HAP-1 (cell line): ENCODE measurements around the gene PTPRT.

ENCODE experiments used
- DNase-seq, 2 experiments: peaks; one replicate each; pipeline ENCODE4 v3.0.0-alpha.2; 2016 to 2020; ENCODE audit warnings: low spot score in 2 of 2
- H3K27me3 ChIP-seq: fragments of 250-450 bp; sonication (Bioruptor Pico); 2 replicates; pipeline ENCODE4 v1.5.1; 2020; ENCODE audit warnings: low read depth, mild to moderate bottlenecking, moderate library complexity
- H3K36me3 ChIP-seq: fragments of 250-450 bp; sonication (Bioruptor Pico); replicated peaks from 2 replicates; pipeline ENCODE4 v1.5.1; 2020; ENCODE audit warnings: mild to moderate bottlenecking
- H3K4me1 ChIP-seq: fragments of 250-450 bp; sonication (Bioruptor Pico); 2 replicates; pipeline ENCODE4 v1.5.1; 2020; ENCODE audit warnings: mild to moderate bottlenecking
- H3K4me3 ChIP-seq: fragments of 250-450 bp; sonication (Bioruptor Pico); 2 replicates; pipeline ENCODE4 v1.5.1; 2020; ENCODE audit warnings: mild to moderate bottlenecking, moderate library complexity
- H3K9me3 ChIP-seq: fragments of 250-450 bp; sonication (Bioruptor Pico); 2 replicates; pipeline ENCODE4 v1.5.1; 2020; ENCODE audit warnings: mild to moderate bottlenecking, moderate library complexity
- in situ Hi-C: fragments of 300-500 bp; cut with MboI; formaldehyde crosslinking; loops from 3 replicates; pipeline ENCODE4 v1.14.3; 2020; ENCODE audit warnings: low sequenced_read_pairs, inconsistent platforms, mixed read lengths

PTPRT gene

GRCh38 chr20:42183147-42183546 lies 1006.6 kb downstream of the PTPRT start:
- Histone ChIP-seq H3K9me3 (no peaks in the 10 kb centered on the region), H3K27me3 (no peaks in the 10 kb centered on the region), H3K4me3 (no peak overlapping the region), H3K36me3 (no peaks in the 10 kb centered on the region), H3K4me1 (no peaks in the 10 kb centered on the region)
- in situ Hi-C loops = no loop called here
- DNase-seq = no peak

- no peaks in the 10 kb centered on the region for H3K9me3 ChIP-seq
- H3K36me3 ChIP-seq = no peaks in the 10 kb centered on the region
- in situ Hi-C loops = no loop called here
- no peaks in the 10 kb centered on the region for H3K4me1 ChIP-seq
- DNase-seq = no peak
- no peak overlapping the region for H3K4me3 ChIP-seq
- H3K27me3 ChIP-seq = no peaks in the 10 kb centered on the region
Observed at GRCh38 chr20:42181064-42181463, 1008.6 kb downstream of the PTPRT start.

DNA sequence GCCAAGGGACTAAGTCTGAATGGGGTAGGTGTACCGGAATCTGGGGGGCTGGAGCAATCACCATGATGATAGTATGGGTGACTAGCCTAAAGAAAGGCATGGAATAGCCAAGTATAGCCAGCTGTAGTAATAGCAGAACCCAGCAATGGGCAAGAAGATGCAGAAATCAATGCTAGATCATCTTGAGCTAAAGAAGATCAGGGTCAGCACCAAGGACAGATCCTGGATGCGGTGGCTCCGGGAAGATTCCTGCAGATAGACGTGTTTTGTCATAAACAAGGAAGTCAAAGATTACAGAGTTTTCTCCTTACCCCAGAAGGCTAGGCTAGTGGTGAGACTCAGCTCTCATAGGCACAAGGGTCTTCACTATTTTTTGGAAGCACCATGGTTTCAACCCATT lies 1009.9 kb downstream of the PTPRT start:
- Histone ChIP-seq H3K27me3 (no peaks in the 10 kb centered on the region), H3K4me1 (no peaks in the 10 kb centered on the region), H3K4me3 (no peak overlapping the region), H3K9me3 (no peaks in the 10 kb centered on the region), H3K36me3 (no peaks in the 10 kb centered on the region)
- in situ Hi-C loops = no loop called here
- DNase-seq = no peak

DNA sequence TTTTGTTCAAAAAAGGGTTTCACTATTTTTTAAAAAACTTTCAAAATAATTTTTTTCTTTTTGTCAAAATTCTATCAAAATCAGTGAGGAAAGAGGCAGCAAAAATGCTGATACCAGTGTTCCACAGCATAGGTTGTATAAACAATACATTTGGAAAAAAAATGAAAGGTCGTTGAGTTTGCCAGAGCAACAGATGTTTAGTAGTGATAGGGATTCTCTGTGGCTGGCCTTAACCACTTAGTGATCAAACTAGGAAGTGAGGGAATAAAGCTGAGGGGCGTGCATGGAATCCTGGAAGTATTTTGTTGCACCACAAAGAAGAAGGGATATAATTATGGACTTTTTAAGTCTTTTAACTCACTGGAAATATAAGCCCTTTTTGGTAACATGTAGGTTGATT lies 1016.3 kb downstream of the PTPRT start:
- no peaks in the 10 kb centered on the region for H3K27me3 ChIP-seq
- H3K36me3 ChIP-seq = no peaks in the 10 kb centered on the region
- in situ Hi-C loops = no loop called here
- H3K9me3 ChIP-seq = no peaks in the 10 kb centered on the region
- H3K4me1 ChIP-seq = no peaks in the 10 kb centered on the region
- no peak for DNase-seq
- H3K4me3 ChIP-seq = no peak overlapping the region

- Histone ChIP-seq H3K4me3 (no peak overlapping the region), H3K36me3 (no peaks in the 10 kb centered on the region), H3K9me3 (no peaks in the 10 kb centered on the region; the same call in 1 of the 2 replicates), H3K27me3 (no peaks in the 10 kb centered on the region), H3K4me1 (no peaks in the 10 kb centered on the region)
- in situ Hi-C loops = no loop called here
- DNase-seq = no peak
Observed at GRCh38 chr20:42164121-42164890, 1025.4 kb downstream of the PTPRT start.

GRCh38 chr20:42161228-42161829 lies 1028.4 kb downstream of the PTPRT start:
- DNase-seq = no peak
- no peaks in the 10 kb centered on the region; the same call in 1 of the 2 replicates for H3K9me3 ChIP-seq
- no peaks in the 10 kb centered on the region for H3K4me1 ChIP-seq
- no peaks in the 10 kb centered on the region for H3K36me3 ChIP-seq
- H3K27me3 ChIP-seq = no peaks in the 10 kb centered on the region
- H3K4me3 ChIP-seq = no peak overlapping the region
- in situ Hi-C loops = no loop called here

DNA sequence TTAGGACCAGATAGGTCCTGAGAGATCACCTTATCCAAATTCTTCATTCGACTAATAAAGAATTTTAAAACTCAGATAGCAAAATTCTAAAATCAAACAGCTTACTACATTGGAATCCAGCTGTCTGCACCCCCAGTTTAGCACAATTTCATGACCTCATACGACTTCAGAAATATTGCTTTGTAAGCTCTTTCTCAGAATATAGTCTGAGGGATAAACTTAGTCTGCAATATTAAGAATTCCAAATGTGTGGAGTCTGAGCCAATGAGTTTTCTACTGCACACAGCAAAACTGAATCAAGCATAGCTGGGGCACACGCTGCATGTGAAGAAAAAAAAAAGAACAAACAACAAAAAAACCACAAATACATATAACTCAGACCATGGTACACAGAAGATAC lies 1029.9 kb downstream of the PTPRT start:
- DNase-seq = no peak
- no peaks in the 10 kb centered on the region for H3K36me3 ChIP-seq
- in situ Hi-C loops = no loop called here
- no peaks in the 10 kb centered on the region for H3K27me3 ChIP-seq
- H3K4me1 ChIP-seq = no peaks in the 10 kb centered on the region
- H3K4me3 ChIP-seq = no peak overlapping the region
- no peaks in the 10 kb centered on the region for H3K9me3 ChIP-seq

DNA sequence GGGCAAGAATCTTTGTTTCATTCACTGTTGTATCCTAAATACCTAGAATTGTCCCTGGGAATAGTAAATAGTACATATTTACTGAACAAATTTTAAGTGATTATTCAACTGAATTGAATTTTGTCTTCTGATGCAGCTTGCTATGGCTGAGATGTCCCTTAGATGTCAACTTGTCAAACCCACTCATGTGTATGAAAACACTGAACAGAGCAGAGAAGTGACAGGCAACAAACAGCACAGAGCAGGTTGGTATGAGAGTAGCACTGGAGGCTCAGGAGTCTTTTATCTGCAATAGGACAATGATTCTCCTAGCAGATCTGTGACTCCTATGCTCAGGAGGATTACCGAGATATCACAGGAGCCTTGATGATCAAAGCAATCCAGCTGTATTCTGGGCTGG lies 1031.4 kb downstream of the PTPRT start:
- no peaks in the 10 kb centered on the region for H3K36me3 ChIP-seq
- H3K9me3 ChIP-seq = no peaks in the 10 kb centered on the region
- H3K4me1 ChIP-seq = no peaks in the 10 kb centered on the region
- no peak for DNase-seq
- H3K4me3 ChIP-seq = no peak overlapping the region
- no peaks in the 10 kb centered on the region for H3K27me3 ChIP-seq
- in situ Hi-C loops = no loop called here

GRCh38 chr20:42155586-42155985 lies 1034.1 kb downstream of the PTPRT start:
- in situ Hi-C loops = no loop called here

DNA sequence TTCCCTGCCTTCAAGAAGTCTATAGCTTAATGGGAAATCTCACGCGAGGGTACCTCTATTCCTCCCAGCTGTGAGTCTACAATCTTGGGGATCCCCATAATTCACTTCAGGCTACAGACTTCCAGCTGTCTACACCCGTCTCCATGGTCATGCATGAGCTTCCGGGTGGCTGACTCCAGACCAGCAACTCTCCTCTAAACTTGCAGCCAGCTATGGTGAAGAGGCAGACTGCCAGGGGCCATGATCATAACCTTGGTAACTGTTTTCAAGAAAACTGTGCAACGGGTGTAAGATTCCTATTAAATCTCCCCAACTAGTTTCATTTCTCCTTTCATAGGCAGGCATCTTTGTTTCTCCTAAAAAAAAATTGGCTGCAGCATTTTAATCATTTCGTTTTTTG lies 1037.1 kb downstream of the PTPRT start:
- no peaks in the 10 kb centered on the region for H3K9me3 ChIP-seq
- H3K36me3 ChIP-seq = no peaks in the 10 kb centered on the region
- no peak overlapping the region for H3K4me3 ChIP-seq
- in situ Hi-C loops = no loop called here
- no peaks in the 10 kb centered on the region for H3K4me1 ChIP-seq
- DNase-seq = no peak
- H3K27me3 ChIP-seq = no peaks in the 10 kb centered on the region

More at GRCh38 chr20:42155586-42155985, 1034.1 kb downstream of the PTPRT start:
- Histone ChIP-seq H3K9me3 (no peaks in the 10 kb centered on the region), H3K27me3 (no peaks in the 10 kb centered on the region), H3K4me3 (no peak overlapping the region), H3K4me1 (no peaks in the 10 kb centered on the region), H3K36me3 (no peaks in the 10 kb centered on the region)
- DNase-seq = no peak

DNA sequence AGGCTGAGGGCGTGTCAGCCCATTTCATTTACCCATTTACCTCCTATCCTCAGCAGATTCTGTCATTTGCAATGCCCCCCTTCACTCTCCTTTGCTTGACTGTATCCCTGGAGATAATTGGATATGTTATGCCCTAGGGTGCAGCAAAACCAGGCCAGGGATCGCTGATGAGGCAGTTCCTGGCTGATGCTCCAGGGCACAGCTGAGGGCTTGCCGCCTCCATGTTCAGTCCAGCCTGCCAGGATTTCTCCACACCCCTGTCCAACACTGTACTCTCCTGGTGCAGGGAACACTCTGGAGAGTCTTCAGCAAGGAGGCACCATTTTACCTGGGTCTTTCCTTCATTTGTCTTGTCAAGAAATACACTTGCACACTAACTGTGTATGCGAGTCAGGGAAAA lies 1039.5 kb downstream of the PTPRT start:
- no peaks in the 10 kb centered on the region for H3K27me3 ChIP-seq
- no peak for DNase-seq
- no peaks in the 10 kb centered on the region for H3K9me3 ChIP-seq
- in situ Hi-C loops = no loop called here
- no peaks in the 10 kb centered on the region for H3K4me1 ChIP-seq
- no peak overlapping the region for H3K4me3 ChIP-seq
- no peaks in the 10 kb centered on the region for H3K36me3 ChIP-seq

- no peaks in the 10 kb centered on the region for H3K27me3 ChIP-seq
- H3K4me1 ChIP-seq = no peaks in the 10 kb centered on the region
- in situ Hi-C loops = no loop called here
- no peak for DNase-seq
- no peaks in the 10 kb centered on the region for H3K9me3 ChIP-seq
- no peak overlapping the region for H3K4me3 ChIP-seq
- no peaks in the 10 kb centered on the region for H3K36me3 ChIP-seq
Observed at GRCh38 chr20:42138729-42139128, 1051.0 kb downstream of the PTPRT start.

DNA sequence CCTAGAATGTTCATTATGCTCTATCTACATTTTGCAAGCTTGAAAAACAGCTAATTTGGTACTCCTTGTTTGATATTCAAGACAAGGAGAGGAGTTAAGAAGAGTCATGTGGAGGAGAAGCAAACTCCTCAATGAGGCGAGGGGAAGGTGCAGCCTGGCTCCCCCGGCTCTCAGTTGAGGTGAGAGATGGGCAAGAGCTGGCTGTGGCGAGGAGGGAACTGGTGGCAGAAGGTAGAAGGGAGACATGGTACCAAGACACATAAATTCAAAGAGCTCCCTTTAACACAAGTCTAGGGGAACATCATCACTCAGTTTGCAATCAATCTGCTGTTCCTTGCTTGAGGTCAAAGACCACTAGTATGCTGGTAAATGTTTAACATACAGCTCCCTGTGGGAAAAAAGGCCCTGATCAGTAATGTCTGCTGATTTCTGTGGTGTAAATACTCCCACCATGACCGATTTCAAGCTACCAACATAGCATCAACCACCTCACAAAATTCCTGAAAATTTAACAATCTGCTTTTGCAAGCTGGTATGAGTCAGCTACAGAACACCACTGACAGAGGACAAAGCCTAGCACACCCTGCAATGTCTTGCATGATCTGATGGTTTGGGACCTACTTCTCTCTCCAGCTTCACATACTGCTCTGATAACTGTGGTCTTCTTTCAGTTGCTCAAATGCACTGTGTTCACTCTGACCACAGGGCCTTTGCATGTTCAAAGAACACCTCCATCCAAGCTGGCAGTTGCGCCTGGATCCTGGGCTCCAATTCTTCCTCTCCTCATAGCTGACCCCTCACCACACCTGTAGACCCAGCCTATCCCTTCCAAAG lies 1055.2 kb downstream of the PTPRT start:
- Histone ChIP-seq H3K4me1 (no peaks in the 10 kb centered on the region), H3K36me3 (no peaks in the 10 kb centered on the region), H3K27me3 (no peaks in the 10 kb centered on the region), H3K9me3 (no peaks in the 10 kb centered on the region), H3K4me3 (no peak overlapping the region)
- DNase-seq = no peak
- in situ Hi-C loops = no loop called here
